ENCODE results near the gene ADSS1.
"Not testable (repeated sequence)": the region's sequence is repeated elsewhere in the genome, so short reads cannot be mapped to it uniquely, and the experiment has no call there.

ADSS1 gene

GRCh38 chr14:104717646-104718045, 6.4 kb upstream of the ADSS1 start:
- DNase-seq (ENCODE audit: low spot score): no peak

- DNase-seq (ENCODE audit: low spot score): no peak
Observed at GRCh38 chr14:104718147-104718546, 5.9 kb upstream of the ADSS1 start.

- no peak for DNase-seq (ENCODE audit: low spot score)
Observed at GRCh38 chr14:104718871-104719270, 5.2 kb upstream of the ADSS1 start.

GRCh38 chr14:104719343-104719742, 4.7 kb upstream of the ADSS1 start:
- DNase-seq (ENCODE audit: low spot score): no peak

GRCh38 chr14:104721505-104722431, 2.3 kb upstream of the ADSS1 start:
- no peak for DNase-seq (ENCODE audit: low spot score)

- DNase-seq (ENCODE audit: low spot score): no peak
Observed at GRCh38 chr14:104722938-104723650, 935 bp upstream of the ADSS1 start.

GRCh38 chr14:104724407-104724980, 465 bp downstream of the ADSS1 start:
- no peak for DNase-seq (ENCODE audit: low spot score)

- no peak for DNase-seq (ENCODE audit: low spot score)
Observed at GRCh38 chr14:104724981-104725771, 1.1 kb downstream of the ADSS1 start.

- DNase-seq (ENCODE audit: low spot score): no peak
Observed at GRCh38 chr14:104725772-104726548, 1.9 kb downstream of the ADSS1 start.

- no peak for DNase-seq (ENCODE audit: low spot score)
Observed at GRCh38 chr14:104726600-104727451, 2.8 kb downstream of the ADSS1 start.

GRCh38 chr14:104728631-104729030, 4.6 kb downstream of the ADSS1 start:
- no peak for DNase-seq (ENCODE audit: low spot score)

- DNase-seq (ENCODE audit: low spot score): not testable (repeated sequence)
Observed at GRCh38 chr14:104729176-104729834, 5.3 kb downstream of the ADSS1 start.

- no peak for DNase-seq (ENCODE audit: low spot score)
Observed at GRCh38 chr14:104729835-104730181, 5.8 kb downstream of the ADSS1 start.

GRCh38 chr14:104730487-104730886, 6.5 kb downstream of the ADSS1 start:
- no peak for DNase-seq (ENCODE audit: low spot score)

GRCh38 chr14:104731320-104732294, 7.6 kb downstream of the ADSS1 start:
- DNase-seq (ENCODE audit: low spot score): peak; percentile 34

- DNase-seq (ENCODE audit: low spot score): peak; percentile 96
Observed at GRCh38 chr14:104732355-104732804, 8.4 kb downstream of the ADSS1 start.

GRCh38 chr14:104732931-104733681, 9.1 kb downstream of the ADSS1 start:
- peak; percentile 71 for DNase-seq (ENCODE audit: low spot score)

Measured in hematopoietic multipotent progenitor cell treated with erythropoietin and hydrocortisone succinate and interleukin-3 and kit ligand, for 17 days (in vitro differentiated cells).